Ovary (tissue), 9 donors: ENCODE measurements around the gene FMNL2. TPM values are rescaled to one million over a fixed set of nuclear protein-coding genes. Genes with fewer than 3 reads are reported as not detected.

Source experiments
- DNase-seq, 5 donors: peaks; one replicate each; pipeline ENCODE4 v3.0.0-alpha.2; 2019 to 2020
- H3K27ac ChIP-seq, 2 donors: fragments of 200-600 bp; one replicate each; pipeline versions ENCODE4 v1.5.1 to v1.8.0; 2019 to 2022
- H3K27me3 ChIP-seq: fragments of 200-600 bp; one replicate; pipeline ENCODE4 v1.8.0; 2022
- H3K36me3 ChIP-seq: fragments of 200-600 bp; sonication (generic); one replicate; pipeline ENCODE4 v1.5.1; 2019
- H3K4me1 ChIP-seq: one replicate; pipeline ENCODE4 v1.8.1; 2013; ENCODE audit warnings: mild to moderate bottlenecking, moderate library complexity; ENCODE audit not compliant: insufficient read depth
- H3K4me3 ChIP-seq: fragments of 200-600 bp; sonication (generic); one replicate; pipeline ENCODE4 v1.5.1; 2017
- H3K9me3 ChIP-seq, 2 donors: fragments of 200-600 bp in 1 of 2; sonication (generic) in 1 of 2; one replicate each; pipeline versions ENCODE4 v1.5.1 to v1.8.1; 2013 to 2019; ENCODE audit warnings: mild to moderate bottlenecking in 1 of 2, moderate library complexity in 1 of 2
- EP300 ChIP-seq: sonication (generic); formaldehyde crosslinking; IDR thresholded peaks from one replicate; pipeline ENCODE4 v1.6.1; 2017; ENCODE audit warnings: antibody characterized with exemption
- POLR2A ChIP-seq: fragments of 450-650 bp; IDR thresholded peaks from one replicate; pipeline ENCODE4 v1.6.1; 2017; ENCODE audit warnings: antibody characterized with exemption, mild to moderate bottlenecking, moderate library complexity
- WGBS, 3 donors: extraction: QIAGEN DNeasy Blood & Tissue Kit in 1 of 3; methylation state at CpG; one replicate each; pipeline versions ENCODE4 v1.1.5 to v1.1.7; 2013 to 2017; 5-methylcytosine and 5-hydroxymethylcytosine counted together
- intact Hi-C, 4 donors: fragments of 100-400 bp; cut with DNase I; formaldehyde crosslinking; loops; one replicate each; pipeline versions ENCODE4 v1.11.0 to v1.15.1; 2022 to 2023
- polyA plus RNA-seq, 2 donors: library from polyadenylated mRNA; stranded (reverse); fragments of 200-250 nt in 1 of 2; fragments of 350-450 nt in 1 of 2; fragmentation: Illumina TruSeq in 1 of 2; extraction: RNeasy Lipid Tissue Mini Kit (QIAGEN cat#74804) in 1 of 2; gene quantifications; one replicate each; pipeline ENCODE4 v1.2.3, GENCODE V29; 2013 to 2014
- total RNA-seq, 7 donors: library from RNA; depleted of rRNA in 2 of 7; stranded (reverse); fragments of >200 nt in 2 of 7; fragmentation: NEBNext Ultra II Directional in 3 of 7; extraction: Animal tissue kit (Norgen Biotek cat#: 25700) in 3 of 7; gene quantifications; one replicate each; pipeline versions ENCODE4 v1.1.0 to v1.2.4, GENCODE V29; 2016 to 2023
- TF ChIP-seq, protein P1 (sequence below), 3 donors: fragments of 450-650 bp in 2 of 3; fragments of 200-600 bp in 1 of 3; IDR thresholded peaks; one replicate each; pipeline versions ENCODE4 v1.5.1 to v1.8.0; 2016 to 2022; ENCODE audit warnings: antibody characterized with exemption in 3 of 3, mild to moderate bottlenecking in 1 of 3
- donor health status: DM: no; HTN: no; CAD: no; lungs with moderate emphysema.
- donor health status: DM: no; HTN: no; CAD: no.
- donor health status: Bipolar disorder and iron deficiency.
- donor health status: DM: yes; HTN: yes; CAD: no.
- donor health status: DM: no; HTN: no; CAD: no.
- donor health status: DM: yes; HTN: yes; CAD: no.

The FMNL2 gene
- total and polyA plus RNA-seq, 9 donors, result 30.3 to 89.1 (median 51.3) TPM

DNA sequence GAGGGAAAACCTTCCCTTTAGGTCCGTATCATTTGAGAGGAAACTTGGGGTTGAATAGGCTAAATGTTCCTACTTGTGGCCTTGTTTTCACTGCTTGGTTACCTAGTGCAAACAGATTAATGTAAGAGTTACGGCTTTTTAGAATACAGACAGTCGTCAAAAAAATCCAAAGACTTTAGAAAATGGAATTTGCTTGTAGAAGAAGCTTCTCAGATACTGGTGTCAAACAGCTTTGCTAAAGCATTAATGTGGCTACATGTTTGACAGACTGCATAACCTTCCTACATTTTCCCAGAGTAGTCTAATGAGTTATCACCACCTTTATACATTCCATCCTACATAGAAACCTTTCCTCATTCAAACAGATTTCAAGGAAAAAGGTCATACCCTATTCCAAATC is 114.6 kb downstream of the FMNL2 start:
- Histone ChIP-seq H3K4me1 (peaks cover 5% of the 10 kb centered on the region), H3K27me3 (no peaks in the 10 kb centered on the region), H3K27ac (no peak overlapping the region), H3K4me3 (no peak overlapping the region), H3K9me3 (no peaks in the 10 kb centered on the region), H3K36me3 (no peaks in the 10 kb centered on the region)
- intact Hi-C loops, result loop anchor here in 1 of 4 donors (10.0 kb wide), 1 partner anchor 55 kb away; no protein-coding TSS in a partner anchor
- 94 to 97% (median 95%) methylated on average over 3 of the region's 3 CpGs for WGBS, 3 donors
- TF ChIP-seq EP300 (no peak), POLR2A (no peak)
- TF ChIP-seq, protein P1, sequence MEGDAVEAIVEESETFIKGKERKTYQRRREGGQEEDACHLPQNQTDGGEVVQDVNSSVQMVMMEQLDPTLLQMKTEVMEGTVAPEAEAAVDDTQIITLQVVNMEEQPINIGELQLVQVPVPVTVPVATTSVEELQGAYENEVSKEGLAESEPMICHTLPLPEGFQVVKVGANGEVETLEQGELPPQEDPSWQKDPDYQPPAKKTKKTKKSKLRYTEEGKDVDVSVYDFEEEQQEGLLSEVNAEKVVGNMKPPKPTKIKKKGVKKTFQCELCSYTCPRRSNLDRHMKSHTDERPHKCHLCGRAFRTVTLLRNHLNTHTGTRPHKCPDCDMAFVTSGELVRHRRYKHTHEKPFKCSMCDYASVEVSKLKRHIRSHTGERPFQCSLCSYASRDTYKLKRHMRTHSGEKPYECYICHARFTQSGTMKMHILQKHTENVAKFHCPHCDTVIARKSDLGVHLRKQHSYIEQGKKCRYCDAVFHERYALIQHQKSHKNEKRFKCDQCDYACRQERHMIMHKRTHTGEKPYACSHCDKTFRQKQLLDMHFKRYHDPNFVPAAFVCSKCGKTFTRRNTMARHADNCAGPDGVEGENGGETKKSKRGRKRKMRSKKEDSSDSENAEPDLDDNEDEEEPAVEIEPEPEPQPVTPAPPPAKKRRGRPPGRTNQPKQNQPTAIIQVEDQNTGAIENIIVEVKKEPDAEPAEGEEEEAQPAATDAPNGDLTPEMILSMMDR (IDR thresholded peaks at IDR 0.05), result no peak
- no peak for DNase-seq

DNA sequence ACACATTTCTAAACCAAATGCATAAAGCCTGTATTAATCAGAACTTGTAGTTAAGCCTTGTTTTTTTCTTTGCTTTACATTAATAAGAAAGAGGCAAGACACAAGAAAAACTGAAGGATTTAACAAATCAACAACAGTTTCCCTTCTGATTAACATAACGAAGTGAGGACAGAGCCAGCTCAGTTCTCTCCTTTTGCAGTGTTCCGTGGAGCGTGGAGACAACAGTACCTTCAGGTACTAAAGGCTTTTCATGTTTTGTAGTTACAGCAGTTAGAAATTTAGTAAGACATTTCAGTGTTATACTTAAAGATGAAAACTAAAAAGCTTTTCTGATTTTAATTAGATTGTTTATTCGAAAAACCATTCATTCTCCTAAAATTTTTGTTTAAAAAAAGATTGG is 115.2 kb downstream of the FMNL2 start:
- H3K4me1 ChIP-seq, result peaks cover 5% of the 10 kb centered on the region
- TF ChIP-seq, protein P1 (IDR thresholded peaks at IDR 0.05), result no peak
- TF ChIP-seq EP300 (no peak), POLR2A (no peak)

DNA sequence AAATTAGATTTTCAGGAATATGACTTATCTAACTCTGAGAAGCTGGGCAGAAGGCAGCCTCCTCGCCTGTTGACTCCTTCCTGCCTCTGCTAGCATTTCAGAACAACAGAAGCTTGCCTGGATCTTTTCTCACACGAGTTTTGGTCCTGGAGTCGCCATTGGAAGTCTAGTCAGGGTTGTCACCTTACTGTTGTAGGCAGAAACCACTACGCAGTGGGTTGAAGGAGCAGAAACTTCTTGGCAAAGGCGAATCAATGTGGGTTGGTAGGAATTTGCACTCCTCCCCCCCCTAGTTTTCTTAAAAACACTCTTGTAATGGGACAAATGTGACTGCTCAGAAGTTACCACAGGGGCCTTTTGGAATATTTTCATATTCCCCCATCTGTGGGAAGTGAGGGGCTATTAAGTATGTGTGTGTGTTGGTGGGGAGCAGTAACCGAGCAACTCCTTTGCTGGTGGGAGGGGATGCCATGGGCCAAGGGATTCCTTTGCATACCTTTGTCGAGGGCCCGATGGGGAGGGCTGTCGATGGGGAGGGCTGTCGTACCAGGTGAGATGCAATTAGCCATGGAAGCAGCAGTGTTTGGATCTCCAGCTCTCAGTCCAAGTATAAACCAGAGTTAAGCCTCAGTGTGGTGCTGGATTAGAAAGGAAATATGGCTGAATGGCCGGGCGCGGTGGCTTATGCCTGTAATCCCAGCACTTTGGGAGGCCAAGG is 117.4 kb downstream of the FMNL2 start:
- 90 to 91% (median 90%) methylated on average over 13 of the region's 13 CpGs for WGBS, 3 donors
- no peak overlapping the region for H3K27ac ChIP-seq
- no peak for DNase-seq

More for the DNA sequence above, 115.2 kb downstream of the FMNL2 start:
- Histone ChIP-seq H3K4me3 (no peak overlapping the region), H3K36me3 (no peaks in the 10 kb centered on the region), H3K27me3 (no peaks in the 10 kb centered on the region), H3K27ac (no peak overlapping the region), H3K9me3 (no peaks in the 10 kb centered on the region)
- intact Hi-C loops, result no loop called here
- 94 to 97% (median 94%) methylated on average over 4 of the region's 4 CpGs for WGBS, 3 donors
- DNase-seq, result no peak

DNA sequence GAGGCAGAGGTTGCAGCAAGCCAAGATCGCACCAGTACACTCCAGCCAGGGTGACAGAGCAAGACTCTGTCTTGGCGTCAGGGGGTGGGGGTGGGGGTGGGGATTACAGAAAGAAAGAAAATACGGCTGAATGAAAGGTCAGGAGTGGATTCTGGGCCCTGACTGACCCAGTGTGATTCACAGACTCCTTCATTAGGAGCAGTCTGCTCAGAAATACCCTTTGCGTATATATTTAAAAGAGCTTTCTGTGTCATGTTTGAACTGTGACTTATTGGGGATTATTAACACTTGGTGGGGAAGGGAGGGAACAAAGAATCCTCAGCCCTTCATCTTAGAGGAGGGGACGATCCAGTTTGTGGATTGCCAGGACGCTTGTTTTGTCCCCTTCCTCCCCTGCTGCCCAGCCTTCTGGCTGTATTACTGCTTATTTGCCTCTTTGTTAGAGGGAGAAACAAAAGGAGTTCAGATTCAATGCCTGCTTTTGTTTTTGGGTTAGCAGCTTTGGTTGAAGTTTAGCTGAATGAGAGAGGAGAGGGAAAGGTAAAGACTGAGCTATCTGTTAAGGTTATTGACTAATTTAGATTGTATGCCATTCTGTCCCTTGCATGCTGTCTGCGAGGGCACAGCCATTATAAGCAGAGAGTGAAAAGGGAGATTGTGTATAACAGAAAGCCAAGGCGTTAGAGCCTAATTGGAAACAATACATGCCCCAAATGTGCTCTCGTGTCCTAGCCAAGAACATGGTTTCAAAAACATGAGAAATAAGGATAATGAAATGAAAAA is 118.3 kb downstream of the FMNL2 start:
- 79 to 84% (median 81%) methylated on average over 9 of the region's 9 CpGs for WGBS, 3 donors

More for the DNA sequence above, 117.4 kb downstream of the FMNL2 start:
- intact Hi-C loops, result no loop called here
- no peaks in the 10 kb centered on the region for H3K27me3 ChIP-seq
- H3K36me3 ChIP-seq, result no peaks in the 10 kb centered on the region
- no peaks in the 10 kb centered on the region for H3K9me3 ChIP-seq
- no peak for TF ChIP-seq POLR2A
- no peak for TF ChIP-seq EP300
- TF ChIP-seq, protein P1 (IDR thresholded peaks at IDR 0.05), result no peak
- no peaks in the 10 kb centered on the region for H3K4me1 ChIP-seq
- H3K4me3 ChIP-seq, result no peak overlapping the region

More for the DNA sequence above, 118.3 kb downstream of the FMNL2 start:
- Histone ChIP-seq H3K36me3 (no peaks in the 10 kb centered on the region), H3K4me1 (no peaks in the 10 kb centered on the region), H3K27me3 (no peaks in the 10 kb centered on the region), H3K4me3 (no peak overlapping the region), H3K9me3 (no peaks in the 10 kb centered on the region), H3K27ac (no peak overlapping the region)
- TF ChIP-seq, protein P1 (IDR thresholded peaks at IDR 0.05), result no peak
- no peak for TF ChIP-seq EP300
- no peak for TF ChIP-seq POLR2A
- no peak for DNase-seq
- intact Hi-C loops, result no loop called here
